HUES6 (cell line): ENCODE results near the gene SALL3.

Experiments
- H3K27ac ChIP-seq: 2 replicates; pipeline ENCODE4 v1.7.0; 2013; ENCODE audit warnings: low read depth, mild to moderate bottlenecking, low read length, inconsistent platforms
- H3K27me3 ChIP-seq: 2 replicates; pipeline ENCODE4 v1.6.1; 2013; ENCODE audit warnings: low read length; ENCODE audit not compliant: control insufficient read depth, insufficient read depth
- H3K36me3 ChIP-seq: 2 replicates; pipeline ENCODE4 v1.6.1; 2013; ENCODE audit warnings: low read length; ENCODE audit not compliant: control insufficient read depth, insufficient read depth
- H3K4me1 ChIP-seq: 2 replicates; pipeline ENCODE4 v1.6.1; 2013; ENCODE audit warnings: low read length; ENCODE audit not compliant: control insufficient read depth, insufficient read depth
- H3K4me3 ChIP-seq: 2 replicates; pipeline ENCODE4 v1.5.1; 2013; ENCODE audit warnings: low read depth, low read length
- H3K9ac ChIP-seq: one replicate; pipeline ENCODE4 v1.6.1; 2013; ENCODE audit warnings: mild to moderate bottlenecking, low read length
- H3K9me3 ChIP-seq: 2 replicates; pipeline ENCODE4 v1.6.1; 2013; ENCODE audit warnings: low read depth, low read length; ENCODE audit not compliant: control insufficient read depth, insufficient read depth

The SALL3 gene

DNA sequence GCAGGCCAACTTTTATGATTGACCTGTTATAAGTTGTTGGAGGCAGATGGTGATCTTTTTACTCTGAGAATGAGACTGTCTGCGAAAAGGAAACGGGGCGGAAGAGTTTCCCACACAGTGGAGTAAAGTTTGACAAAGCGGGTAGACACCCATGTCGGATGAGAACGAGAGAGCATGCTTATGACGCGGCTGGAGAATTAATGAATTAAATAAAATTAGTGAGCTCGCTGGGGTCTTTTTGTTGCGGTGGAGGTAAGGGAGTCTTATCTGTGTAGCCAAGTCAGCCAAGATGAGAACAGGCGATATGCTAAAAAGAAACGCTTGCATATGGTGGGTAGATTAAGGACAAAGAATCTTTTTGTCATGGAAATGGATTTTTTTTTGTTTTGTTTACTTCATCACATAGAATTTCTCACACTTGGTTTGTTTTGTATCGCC, 1.8 kb downstream of the SALL3 start:
- Histone ChIP-seq H3K9ac (peak overlapping the region; percentile 85), H3K27me3 (peaks cover 32% of the 10 kb centered on the region), H3K4me3 (peak overlapping the region; percentile 82), H3K36me3 (no peaks in the 10 kb centered on the region), H3K9me3 (no peaks in the 10 kb centered on the region), H3K4me1 (peaks cover 35% of the 10 kb centered on the region), H3K27ac (peak overlapping the region; percentile 87)

DNA sequence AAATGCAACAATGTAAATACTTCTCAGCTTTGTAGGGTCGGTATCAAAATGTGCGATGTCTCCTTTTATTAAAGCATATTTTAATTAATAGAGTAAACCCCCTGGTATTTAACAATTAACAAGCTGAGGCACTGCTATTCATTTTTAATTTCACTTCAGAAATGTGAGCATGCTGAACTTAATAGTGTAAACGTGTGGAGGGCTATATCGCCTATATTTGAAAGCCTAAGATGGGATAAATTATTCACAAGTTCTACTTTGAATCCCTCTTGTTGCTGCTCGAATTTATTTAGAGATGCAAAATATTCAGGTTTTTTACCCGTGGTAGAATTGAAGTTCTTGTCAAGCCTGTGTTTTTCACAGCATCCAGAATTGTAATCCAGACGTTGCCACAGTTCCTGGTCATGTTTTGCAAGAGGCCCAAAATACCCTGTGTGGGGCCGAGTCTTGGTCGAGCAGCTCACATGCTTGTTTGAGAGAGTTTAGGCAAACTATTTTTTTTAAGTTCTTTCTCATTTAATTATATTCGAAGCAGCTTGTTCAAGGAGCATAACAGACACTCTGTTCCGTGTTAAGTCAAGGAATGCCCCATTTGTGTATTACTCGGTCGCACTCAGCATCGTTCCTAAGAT, 2.5 kb downstream of the SALL3 start:
- no peaks in the 10 kb centered on the region for H3K9me3 ChIP-seq
- peaks cover 25% of the 10 kb centered on the region for H3K27me3 ChIP-seq
- peak overlapping the region; percentile 87 for H3K27ac ChIP-seq
- H3K4me1 ChIP-seq: peaks cover 34% of the 10 kb centered on the region
- peak overlapping the region; percentile 85 for H3K9ac ChIP-seq
- no peaks in the 10 kb centered on the region for H3K36me3 ChIP-seq
- H3K4me3 ChIP-seq: peak overlapping the region; percentile 82

DNA sequence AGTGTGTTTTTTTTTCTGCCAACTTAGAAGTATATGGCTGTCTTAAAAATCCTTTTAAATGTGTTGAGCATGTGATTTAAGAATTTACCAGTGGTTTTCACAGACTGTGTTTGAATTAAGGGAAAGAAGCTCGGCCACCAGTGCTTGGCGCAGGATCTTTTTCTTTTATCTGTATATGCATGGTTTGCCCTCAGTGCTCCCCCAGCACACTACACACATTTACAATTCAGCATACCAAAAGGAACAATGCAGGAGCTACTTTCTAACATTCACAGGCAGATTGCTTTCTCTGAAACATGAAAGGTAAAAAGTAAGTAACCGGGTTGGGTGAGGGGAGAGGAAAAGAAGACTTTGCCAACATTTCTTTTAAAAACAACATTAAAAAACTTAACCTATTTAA, 3.9 kb downstream of the SALL3 start:
- Histone ChIP-seq H3K36me3 (no peaks in the 10 kb centered on the region), H3K27me3 (peaks cover 11% of the 10 kb centered on the region), H3K4me1 (peaks cover 44% of the 10 kb centered on the region), H3K4me3 (peak overlapping the region; percentile 82), H3K9ac (peak overlapping the region; percentile 77), H3K27ac (peak overlapping the region; percentile 73), H3K9me3 (no peaks in the 10 kb centered on the region)

DNA sequence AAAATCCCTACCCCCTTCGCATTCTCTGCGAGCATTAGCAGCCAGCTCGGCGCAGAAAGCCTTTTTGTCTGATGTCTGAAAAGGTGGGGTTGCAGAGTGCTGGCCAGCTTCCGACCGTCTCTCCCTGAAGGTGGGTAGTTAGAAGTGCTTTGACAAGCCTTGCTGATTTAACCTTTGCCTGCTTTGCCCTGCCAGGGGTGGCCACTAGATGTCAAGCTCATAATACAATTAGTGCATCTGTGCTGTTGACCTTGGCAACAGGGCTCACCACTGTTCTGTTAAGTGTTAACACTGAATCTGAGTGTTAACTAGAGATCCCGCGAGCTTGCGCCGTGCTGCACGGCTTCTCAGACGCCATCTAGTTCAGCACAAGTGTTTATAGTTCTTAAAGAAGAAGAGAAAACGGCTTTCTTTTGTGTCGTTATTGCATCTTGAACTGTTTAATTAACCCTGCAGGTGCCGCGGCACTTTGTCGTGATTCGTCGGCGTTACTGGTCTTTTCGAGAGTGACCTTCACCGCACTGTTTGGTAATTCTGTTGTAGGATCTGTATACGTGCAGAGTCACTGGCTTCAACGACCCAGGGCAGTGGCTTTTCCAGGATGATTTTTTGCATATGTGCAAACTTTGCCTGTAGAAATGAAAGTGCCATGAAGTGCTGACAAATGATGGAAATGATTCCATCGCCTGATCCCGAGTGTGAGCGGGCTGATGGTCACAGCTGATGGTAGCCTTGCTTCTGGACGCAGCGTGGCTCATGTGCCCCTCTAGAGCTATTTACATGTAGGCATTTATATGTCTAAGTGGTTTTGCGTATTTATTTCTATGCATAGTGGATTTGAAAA, 5.5 kb downstream of the SALL3 start:
- H3K9me3 ChIP-seq: no peaks in the 10 kb centered on the region
- no peak overlapping the region for H3K27ac ChIP-seq
- H3K4me1 ChIP-seq: peaks cover 61% of the 10 kb centered on the region
- H3K9ac ChIP-seq: peak overlapping the region; percentile 35
- H3K27me3 ChIP-seq: peaks cover 6% of the 10 kb centered on the region; the same call in 1 of the 2 replicates
- H3K4me3 ChIP-seq: peak overlapping the region; percentile 82
- H3K36me3 ChIP-seq: no peaks in the 10 kb centered on the region

DNA sequence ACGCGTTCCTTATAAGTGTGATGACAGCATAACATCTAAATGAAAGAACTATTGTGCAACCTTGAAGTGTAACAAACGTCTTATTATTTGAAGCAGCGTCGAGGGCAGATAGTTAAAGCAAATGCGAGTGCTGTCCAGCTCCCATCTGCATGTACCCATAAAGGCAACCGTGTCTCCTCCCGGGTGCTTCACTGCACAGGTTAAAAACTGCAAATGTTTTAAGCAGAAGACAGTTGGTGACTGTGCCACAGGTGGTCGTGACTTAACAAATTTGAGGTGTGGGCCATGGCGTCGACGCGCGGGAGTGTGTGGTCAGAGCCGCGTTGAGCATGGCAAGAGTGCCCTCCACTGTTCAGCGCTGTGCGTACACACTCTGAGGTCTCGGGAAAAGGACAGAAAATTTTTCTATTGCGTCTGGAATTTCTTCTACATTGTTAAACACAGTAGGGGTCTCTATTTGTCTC, 6.4 kb downstream of the SALL3 start:
- H3K4me3 ChIP-seq: peak overlapping the region; percentile 82
- H3K27me3 ChIP-seq: peaks cover 6% of the 10 kb centered on the region; the same call in 1 of the 2 replicates
- H3K9ac ChIP-seq: peak overlapping the region; percentile 45
- no peaks in the 10 kb centered on the region for H3K36me3 ChIP-seq
- no peaks in the 10 kb centered on the region for H3K9me3 ChIP-seq
- H3K27ac ChIP-seq: no peak overlapping the region
- H3K4me1 ChIP-seq: peaks cover 69% of the 10 kb centered on the region

DNA sequence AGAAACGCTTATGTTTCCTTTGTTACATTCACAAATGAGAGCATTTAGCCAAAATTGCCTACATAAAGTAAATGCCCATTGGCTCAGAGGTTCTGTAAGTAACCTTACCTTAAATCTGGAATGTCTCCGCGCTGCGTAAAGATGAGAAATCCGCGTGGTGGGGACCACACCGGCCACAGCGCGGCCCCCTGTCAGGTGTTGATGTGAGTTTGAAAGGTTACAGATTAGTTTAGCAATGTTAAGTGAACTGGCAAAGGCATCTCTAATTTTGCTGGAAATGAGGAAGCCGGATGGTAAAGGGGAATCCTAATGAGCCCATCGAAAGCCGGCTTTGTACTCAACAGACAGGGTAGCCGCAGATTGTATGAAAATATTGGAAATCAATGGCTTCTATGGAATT, 11.8 kb downstream of the SALL3 start:
- Histone ChIP-seq H3K4me3 (no peak overlapping the region), H3K36me3 (peaks cover 39% of the 10 kb centered on the region), H3K9ac (no peak overlapping the region), H3K27ac (no peak overlapping the region), H3K4me1 (peaks cover 46% of the 10 kb centered on the region), H3K9me3 (no peaks in the 10 kb centered on the region), H3K27me3 (no peaks in the 10 kb centered on the region)

DNA sequence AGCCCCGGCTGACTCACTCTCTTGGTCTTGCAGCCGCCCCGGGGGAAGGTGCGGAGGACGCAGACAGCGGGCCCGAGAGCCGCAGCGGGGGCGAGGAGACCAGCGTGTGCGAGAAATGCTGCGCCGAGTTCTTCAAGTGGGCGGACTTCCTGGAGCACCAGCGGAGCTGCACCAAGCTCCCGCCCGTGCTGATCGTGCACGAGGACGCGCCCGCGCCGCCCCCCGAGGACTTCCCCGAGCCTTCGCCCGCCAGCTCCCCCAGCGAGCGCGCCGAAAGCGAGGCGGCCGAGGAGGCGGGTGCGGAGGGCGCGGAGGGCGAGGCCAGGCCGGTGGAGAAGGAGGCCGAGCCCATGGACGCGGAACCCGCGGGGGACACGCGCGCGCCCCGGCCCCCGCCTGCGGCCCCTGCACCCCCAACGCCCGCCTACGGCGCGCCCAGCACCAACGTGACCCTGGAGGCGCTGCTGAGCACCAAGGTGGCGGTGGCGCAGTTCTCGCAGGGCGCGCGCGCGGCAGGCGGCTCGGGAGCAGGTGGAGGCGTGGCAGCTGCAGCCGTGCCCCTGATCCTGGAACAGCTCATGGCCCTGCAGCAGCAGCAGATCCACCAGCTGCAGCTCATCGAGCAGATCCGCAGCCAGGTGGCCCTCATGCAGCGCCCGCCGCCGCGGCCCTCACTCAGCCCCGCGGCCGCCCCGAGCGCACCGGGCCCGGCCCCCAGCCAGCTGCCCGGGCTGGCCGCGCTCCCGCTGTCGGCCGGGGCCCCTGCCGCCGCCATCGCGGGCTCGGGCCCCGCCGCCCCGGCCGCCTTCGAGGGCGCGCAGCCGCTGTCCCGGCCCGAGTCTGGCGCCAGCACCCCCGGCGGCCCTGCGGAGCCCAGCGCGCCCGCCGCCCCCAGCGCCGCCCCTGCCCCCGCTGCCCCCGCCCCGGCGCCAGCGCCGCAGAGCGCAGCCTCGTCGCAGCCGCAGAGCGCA, 12.7 kb downstream of the SALL3 start:
- Histone ChIP-seq H3K9me3 (no peaks in the 10 kb centered on the region), H3K36me3 (peaks cover 47% of the 10 kb centered on the region)

DNA sequence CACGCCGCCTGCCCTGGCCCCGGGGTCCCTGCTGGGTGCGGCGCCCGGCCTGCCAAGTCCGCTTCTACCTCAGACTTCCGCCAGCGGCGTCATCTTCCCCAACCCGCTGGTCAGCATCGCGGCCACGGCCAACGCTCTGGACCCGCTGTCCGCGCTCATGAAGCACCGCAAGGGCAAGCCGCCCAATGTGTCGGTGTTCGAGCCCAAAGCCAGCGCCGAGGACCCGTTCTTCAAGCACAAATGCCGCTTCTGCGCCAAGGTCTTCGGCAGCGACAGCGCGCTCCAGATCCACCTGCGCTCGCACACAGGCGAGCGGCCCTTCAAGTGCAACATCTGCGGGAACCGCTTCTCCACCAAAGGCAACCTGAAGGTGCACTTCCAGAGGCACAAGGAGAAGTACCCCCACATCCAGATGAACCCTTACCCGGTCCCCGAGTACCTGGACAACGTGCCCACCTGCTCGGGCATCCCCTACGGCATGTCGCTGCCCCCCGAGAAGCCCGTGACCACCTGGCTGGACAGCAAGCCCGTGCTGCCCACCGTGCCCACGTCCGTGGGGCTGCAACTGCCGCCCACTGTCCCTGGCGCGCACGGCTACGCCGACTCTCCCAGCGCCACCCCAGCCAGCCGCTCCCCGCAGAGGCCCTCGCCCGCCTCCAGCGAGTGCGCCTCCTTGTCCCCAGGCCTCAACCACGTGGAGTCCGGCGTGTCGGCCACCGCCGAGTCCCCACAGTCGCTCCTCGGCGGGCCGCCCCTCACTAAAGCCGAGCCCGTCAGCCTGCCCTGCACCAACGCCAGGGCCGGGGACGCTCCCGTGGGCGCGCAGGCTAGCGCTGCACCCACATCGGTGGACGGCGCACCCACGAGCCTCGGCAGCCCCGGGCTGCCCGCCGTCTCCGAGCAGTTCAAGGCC, 13.7 kb downstream of the SALL3 start:
- H3K9ac ChIP-seq: no peak overlapping the region
- H3K36me3 ChIP-seq: peaks cover 56% of the 10 kb centered on the region
- no peak overlapping the region for H3K27ac ChIP-seq
- H3K9me3 ChIP-seq: no peaks in the 10 kb centered on the region
- H3K4me1 ChIP-seq: peaks cover 29% of the 10 kb centered on the region
- H3K27me3 ChIP-seq: no peaks in the 10 kb centered on the region
- no peak overlapping the region for H3K4me3 ChIP-seq

More for the DNA sequence above, 12.7 kb downstream of the SALL3 start:
- peak overlapping the region; percentile 30; the same call in 1 of the 2 replicates for H3K4me3 ChIP-seq
- H3K9ac ChIP-seq: no peak overlapping the region
- no peaks in the 10 kb centered on the region for H3K27me3 ChIP-seq
- H3K4me1 ChIP-seq: peaks cover 38% of the 10 kb centered on the region
- no peak overlapping the region for H3K27ac ChIP-seq

DNA sequence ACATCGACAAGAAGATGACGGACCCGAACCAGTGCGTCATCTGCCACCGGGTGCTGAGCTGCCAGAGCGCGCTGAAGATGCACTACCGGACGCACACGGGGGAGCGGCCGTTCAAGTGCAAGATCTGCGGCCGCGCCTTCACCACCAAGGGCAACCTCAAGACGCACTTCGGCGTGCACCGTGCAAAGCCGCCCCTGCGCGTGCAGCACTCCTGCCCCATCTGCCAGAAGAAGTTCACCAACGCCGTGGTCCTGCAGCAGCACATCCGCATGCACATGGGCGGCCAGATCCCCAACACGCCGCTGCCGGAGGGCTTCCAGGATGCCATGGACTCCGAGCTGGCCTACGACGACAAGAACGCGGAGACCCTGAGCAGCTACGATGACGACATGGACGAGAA, 14.4 kb downstream of the SALL3 start:
- Histone ChIP-seq H3K9ac (no peak overlapping the region), H3K9me3 (no peaks in the 10 kb centered on the region), H3K4me3 (no peak overlapping the region), H3K36me3 (peaks cover 63% of the 10 kb centered on the region), H3K27ac (no peak overlapping the region), H3K4me1 (peaks cover 22% of the 10 kb centered on the region), H3K27me3 (no peaks in the 10 kb centered on the region)

DNA sequence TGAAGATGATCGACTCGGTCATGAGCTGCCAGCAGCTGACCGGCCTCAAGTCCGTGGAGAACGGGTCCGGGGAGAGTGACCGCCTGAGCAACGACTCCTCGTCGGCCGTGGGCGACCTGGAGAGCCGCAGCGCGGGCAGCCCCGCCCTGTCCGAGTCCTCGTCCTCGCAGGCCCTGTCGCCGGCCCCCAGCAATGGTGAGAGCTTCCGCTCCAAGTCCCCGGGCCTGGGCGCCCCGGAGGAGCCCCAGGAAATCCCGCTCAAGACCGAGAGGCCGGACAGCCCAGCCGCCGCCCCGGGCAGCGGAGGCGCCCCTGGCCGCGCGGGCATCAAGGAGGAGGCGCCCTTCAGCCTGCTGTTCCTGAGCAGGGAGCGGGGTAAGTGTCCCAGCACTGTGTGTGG, 14.9 kb downstream of the SALL3 start:
- no peaks in the 10 kb centered on the region for H3K27me3 ChIP-seq
- H3K27ac ChIP-seq: no peak overlapping the region
- peaks cover 69% of the 10 kb centered on the region for H3K36me3 ChIP-seq
- H3K4me3 ChIP-seq: no peak overlapping the region
- H3K9me3 ChIP-seq: no peaks in the 10 kb centered on the region
- no peak overlapping the region for H3K9ac ChIP-seq
- peaks cover 16% of the 10 kb centered on the region for H3K4me1 ChIP-seq
